WI38 (cell line): ENCODE measurements around the gene FRYL.

Source experiments
- H3K4me3 ChIP-seq: 2 replicates; pipeline ENCODE4 v1.5.1; 2011; ENCODE audit warnings: low read depth, mild to moderate bottlenecking, control low read depth, low read length
- CTCF ChIP-seq: IDR thresholded peaks from 2 replicates; pipeline ENCODE4 v1.5.1; 2012; ENCODE audit warnings: low read depth, mild to moderate bottlenecking, control low read depth, low read length

The FRYL gene

DNA sequence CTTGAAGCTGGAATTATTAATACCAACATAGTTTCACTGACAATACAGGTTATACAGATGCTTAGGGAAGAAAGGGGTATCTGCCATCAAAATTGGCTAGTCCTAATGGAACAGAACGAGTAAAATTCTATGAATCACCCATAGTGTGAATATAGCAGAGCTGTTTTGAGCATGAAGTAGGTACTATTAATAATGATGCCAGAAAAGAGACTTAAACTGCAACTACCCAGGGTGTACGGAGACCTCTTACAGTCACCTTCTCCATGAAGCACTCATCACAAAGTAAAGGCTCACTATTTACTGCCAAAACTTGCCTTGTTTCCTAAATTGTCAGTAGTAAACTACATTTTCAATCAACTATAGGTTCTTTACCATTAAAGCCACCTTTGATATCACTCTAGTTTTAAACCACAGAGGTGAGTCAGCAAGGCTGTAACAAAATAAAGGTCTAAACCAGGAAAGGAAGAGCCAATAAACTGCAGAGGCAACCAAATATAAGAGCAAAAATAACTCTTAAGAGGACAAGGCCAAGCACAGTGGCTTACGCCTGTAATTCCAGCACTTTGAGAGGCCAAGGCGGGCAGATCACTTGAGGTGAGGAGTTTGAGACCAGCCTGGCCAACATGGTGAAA is 114.4 kb downstream of the FRYL start:
- no peak overlapping the region for H3K4me3 ChIP-seq
- no peak for TF ChIP-seq CTCF

DNA sequence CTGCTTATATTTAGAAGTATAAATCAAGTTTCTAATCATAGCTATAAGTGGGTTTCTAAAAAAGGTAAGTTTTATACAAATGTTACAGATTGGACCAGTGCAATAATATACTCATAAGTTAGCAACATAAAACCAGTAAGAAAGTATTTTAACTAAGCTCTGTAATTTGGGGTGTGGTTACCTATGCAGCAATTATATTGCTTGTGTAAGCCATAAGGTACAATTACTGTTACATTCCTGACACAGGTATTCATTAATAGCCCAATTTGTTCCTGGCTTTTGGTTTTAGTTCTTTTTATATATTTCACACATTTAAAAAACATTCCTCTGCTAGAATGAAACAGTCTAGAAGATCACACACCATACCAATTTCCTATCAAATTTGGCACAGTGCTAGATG is 115.1 kb downstream of the FRYL start:
- no peak for TF ChIP-seq CTCF
- no peak overlapping the region for H3K4me3 ChIP-seq

GRCh38 chr4:48661391-48661790 is 118.7 kb downstream of the FRYL start:
- no peak for TF ChIP-seq CTCF
- no peak overlapping the region for H3K4me3 ChIP-seq

DNA sequence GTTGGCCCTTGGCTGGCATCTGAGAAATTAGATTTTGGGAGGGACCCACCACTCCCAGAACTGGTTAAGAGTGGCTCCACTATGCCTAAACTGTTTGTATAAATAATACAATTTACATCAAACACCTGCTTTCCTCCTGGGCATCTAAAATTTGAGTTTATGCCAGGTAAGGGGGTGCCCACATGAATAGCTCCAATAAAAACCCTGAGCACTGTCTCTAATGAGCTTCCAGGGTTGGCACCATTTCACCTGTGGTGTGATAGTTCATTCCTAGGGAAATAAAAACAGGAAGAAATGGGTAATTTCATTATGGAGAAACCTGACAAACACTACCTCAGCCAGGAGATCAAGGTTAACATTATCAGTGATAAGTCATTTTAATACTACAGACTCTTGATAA is 119.7 kb downstream of the FRYL start:
- no peak for TF ChIP-seq CTCF
- H3K4me3 ChIP-seq, result no peak overlapping the region

- H3K4me3 ChIP-seq, result no peak overlapping the region
- TF ChIP-seq CTCF, result no peak
Observed at GRCh38 chr4:48654015-48654664, 125.9 kb downstream of the FRYL start.

DNA sequence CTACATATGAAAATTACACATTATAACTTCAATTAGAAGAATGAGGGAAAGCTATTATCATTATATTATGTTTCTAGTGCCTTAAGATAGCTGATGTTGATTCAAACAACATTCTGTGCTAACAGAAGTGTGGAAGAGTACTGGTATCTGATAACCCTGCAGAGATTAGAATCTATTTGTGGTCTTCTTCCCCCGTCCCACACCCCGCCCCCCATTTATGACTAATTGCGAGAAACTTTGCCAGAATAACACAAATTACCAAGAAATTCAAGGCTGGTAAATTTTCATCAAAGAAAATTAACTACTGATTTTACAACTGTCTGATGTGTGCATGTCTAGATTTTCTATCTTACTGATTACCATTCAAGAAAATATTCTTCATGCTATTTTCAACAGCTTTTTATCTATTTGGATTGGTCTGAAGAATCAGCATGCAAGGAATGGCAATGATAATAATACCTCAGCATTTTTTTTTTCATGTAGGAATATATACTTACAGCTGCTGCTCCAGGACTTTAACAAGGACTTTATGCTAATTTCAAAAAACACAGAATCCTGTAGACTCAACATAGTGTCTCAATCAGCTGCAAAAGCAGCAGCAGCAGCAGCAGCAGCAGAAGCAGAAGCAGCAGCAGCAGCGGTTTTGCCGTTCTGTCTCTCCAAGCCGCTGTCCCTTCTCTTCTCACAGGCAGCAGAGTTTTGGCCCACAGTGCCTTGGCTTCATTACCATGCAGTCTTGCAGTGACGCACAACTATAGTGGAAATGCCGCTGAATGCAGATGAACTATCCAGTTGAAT is 126.7 kb downstream of the FRYL start:
- H3K4me3 ChIP-seq, result no peak overlapping the region
- TF ChIP-seq CTCF, result no peak

DNA sequence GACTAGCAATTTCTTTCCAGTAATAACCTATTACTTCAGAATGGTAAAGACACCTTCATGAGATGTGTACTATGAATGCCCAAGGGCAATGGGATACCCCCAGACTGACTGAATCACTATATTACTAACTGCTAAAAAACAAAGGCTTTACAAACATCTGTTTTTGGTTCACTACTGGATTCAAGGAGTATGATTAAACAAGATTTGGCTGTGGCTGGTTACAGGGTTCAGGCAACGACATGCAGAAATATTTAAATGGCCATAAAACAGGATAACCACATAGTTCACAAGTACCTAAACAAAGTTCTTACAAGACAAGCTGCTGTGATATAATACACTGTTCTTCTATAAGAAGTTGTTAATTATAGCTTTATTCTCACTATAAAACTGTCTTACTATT is 128.2 kb downstream of the FRYL start:
- H3K4me3 ChIP-seq, result no peak overlapping the region
- TF ChIP-seq CTCF, result no peak
